Measurements from ENCODE around the gene ING5.

Gene ING5

DNA sequence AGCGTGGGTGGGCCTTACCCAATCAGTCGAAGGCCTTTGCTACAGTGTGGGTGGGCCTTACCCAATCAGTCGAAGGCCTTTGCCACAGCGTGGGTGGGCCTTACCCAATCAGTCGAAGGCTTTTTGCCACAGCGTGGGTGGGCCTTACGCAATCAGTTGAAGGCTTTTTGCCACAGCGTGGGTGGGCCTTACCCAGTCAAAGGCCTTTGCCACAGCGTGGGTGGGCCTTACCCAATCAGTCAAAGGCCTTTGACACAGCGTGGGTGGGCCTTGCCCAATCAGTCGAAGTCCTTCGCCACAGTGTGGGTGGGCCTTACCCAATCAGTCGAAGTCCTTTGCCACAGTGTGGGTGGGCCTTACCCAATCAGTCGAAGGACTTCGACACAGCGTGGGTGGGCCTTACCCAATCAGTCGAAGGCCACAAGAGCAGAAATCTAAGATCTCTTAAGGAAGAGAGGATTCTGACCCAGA, 58.5 kb downstream of the ING5 start:
- no peak for DNase-seq (ENCODE audit: low read depth in 2 of 2)

- no peak for DNase-seq (ENCODE audit: low read depth in 2 of 2)
Measured at GRCh38 chr2:241762321-241762932, 60.6 kb downstream of the ING5 start.

- peak in 1 of 2 donors; percentile 25 for DNase-seq (ENCODE audit: low read depth in 2 of 2)
Measured at GRCh38 chr2:241762933-241763369, 61.1 kb downstream of the ING5 start.

GRCh38 chr2:241763551-241764274, 61.9 kb downstream of the ING5 start:
- DNase-seq (ENCODE audit: low read depth in 2 of 2): no peak

DNA sequence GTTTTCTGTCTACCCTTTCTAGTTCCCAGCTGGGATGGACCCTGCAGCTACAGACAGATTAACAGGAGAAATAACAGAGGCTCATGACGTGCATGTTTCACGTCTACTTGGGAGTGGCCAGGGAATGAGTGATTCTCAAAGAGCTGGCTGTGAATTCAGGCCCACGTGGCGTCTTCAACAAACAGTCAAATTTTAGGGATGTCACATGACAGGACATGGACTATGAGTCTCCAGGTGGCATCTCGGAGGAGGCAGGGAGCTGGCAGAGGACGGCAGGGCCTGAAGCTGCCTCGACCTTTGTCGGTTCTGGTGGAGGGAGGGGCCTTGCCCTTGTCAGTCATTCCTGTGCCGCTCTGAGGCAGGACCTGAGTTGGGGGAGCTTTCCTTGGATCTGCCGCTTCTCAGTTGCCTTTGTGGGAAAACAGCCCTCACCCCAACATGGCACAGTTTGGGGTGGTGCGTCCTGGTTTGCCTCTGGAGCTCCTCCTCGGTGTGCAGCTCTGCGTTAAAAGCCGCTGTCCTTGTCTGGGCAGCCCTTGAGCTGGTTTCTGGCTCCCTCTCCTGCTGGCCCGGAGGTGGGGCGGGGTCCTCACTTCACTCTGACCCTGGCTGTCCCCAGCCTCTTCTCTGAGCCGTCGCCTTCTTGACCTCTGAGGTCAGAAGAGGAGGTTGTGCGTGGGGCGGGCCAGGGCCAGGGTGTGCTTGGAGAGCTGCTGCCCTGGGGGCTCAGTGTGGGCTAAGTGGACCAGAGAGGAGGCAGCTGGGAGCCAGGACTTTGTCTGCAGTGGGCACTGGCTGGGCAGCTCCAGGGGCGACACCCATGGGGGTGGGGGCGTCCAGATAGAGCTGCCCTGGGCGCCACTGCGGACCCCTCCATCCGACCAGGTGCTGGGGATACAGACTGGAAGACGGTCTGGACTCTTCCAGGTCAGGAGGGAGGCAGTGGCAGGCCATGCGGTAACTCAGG, 62.7 kb downstream of the ING5 start:
- DNase-seq (ENCODE audit: low read depth in 2 of 2): no peak

GRCh38 chr2:241767464-241768250, 65.8 kb downstream of the ING5 start:
- no peak for DNase-seq (ENCODE audit: low read depth in 2 of 2)

GRCh38 chr2:241768251-241768711, 66.4 kb downstream of the ING5 start:
- DNase-seq (ENCODE audit: low read depth in 2 of 2): no peak

- DNase-seq (ENCODE audit: low read depth in 2 of 2): no peak
Measured at GRCh38 chr2:241768850-241769249, 67.0 kb downstream of the ING5 start.

DNA sequence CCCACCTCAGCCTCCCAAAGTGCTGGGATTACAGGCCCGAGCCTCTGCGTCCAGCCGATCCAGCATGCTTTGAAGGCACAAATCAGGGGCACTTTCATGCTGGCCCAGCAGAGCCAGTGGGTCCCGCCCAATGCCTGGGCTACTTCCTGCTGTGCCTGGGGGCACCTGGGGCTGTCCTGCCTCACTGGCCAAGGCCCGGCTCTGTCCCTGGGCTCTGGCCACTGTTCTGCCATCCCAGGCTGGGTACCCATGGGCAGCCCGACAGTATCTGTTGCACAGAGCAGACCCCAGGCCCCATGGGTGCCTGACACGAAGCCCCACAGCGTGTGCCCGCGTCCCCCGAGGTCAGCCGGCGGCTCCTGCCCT, 68.0 kb downstream of the ING5 start:
- DNase-seq (ENCODE audit: low read depth in 2 of 2): no peak

DNA sequence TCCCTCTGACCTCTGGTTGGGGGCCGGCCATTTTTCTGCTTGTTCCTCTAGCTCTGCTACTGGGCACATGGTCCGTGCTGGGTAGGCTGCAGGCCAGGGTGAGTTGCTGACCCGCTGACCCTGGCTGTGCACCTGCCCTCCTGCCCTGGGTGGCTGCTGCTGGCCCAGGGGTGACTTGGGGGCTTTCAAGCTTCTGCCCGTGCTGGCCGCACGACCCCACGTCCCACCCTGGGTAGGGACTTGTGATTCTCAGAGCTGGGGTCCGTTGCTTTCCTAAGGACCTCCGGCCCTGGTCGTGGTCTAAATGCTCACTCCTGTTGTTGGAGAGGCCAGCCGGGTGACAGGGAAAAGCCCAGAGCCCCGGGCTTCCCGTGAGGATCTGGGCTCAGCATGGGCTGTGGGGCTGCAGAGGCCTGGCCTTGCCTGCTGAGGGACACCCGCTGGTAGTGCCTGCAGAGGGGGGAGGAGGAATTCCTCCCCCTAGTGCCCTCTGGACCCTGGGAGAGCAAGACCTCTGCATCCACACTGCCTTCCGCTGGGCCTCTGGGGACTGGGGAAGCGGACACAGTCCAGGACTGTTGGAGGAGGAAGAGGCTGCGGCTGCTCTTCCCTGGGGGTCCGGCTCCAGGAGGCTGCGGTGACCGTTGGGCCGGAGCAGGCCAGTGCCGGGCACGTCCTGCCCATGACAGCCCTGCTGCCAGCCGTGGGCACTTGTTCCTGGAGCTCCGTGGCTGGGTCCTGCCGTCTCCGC, 68.5 kb downstream of the ING5 start:
- DNase-seq (ENCODE audit: low read depth in 2 of 2): no peak

DNA sequence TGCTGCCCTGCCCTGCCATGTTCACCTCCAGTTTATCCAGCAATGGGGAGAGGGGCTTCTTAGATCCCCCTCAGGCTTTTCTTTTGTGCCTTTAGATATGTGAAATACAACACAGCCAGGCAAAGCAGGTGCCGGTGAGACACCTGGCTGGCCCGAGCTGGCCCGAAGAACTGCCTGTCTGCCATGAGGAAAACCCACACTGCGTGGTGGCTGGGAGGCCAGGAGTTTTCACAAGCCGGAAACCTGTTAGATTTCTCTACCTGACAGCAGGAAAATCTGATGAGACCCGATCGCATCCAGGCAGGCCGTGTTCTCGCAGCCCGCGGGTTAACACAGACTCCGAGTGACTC, 69.1 kb downstream of the ING5 start:
- DNase-seq (ENCODE audit: low read depth in 2 of 2): no peak

- no peak for DNase-seq (ENCODE audit: low read depth in 2 of 2)
Measured at GRCh38 chr2:241771286-241772062, 69.6 kb downstream of the ING5 start.

GRCh38 chr2:241772063-241772499, 70.2 kb downstream of the ING5 start:
- DNase-seq (ENCODE audit: low read depth in 2 of 2): no peak

DNA sequence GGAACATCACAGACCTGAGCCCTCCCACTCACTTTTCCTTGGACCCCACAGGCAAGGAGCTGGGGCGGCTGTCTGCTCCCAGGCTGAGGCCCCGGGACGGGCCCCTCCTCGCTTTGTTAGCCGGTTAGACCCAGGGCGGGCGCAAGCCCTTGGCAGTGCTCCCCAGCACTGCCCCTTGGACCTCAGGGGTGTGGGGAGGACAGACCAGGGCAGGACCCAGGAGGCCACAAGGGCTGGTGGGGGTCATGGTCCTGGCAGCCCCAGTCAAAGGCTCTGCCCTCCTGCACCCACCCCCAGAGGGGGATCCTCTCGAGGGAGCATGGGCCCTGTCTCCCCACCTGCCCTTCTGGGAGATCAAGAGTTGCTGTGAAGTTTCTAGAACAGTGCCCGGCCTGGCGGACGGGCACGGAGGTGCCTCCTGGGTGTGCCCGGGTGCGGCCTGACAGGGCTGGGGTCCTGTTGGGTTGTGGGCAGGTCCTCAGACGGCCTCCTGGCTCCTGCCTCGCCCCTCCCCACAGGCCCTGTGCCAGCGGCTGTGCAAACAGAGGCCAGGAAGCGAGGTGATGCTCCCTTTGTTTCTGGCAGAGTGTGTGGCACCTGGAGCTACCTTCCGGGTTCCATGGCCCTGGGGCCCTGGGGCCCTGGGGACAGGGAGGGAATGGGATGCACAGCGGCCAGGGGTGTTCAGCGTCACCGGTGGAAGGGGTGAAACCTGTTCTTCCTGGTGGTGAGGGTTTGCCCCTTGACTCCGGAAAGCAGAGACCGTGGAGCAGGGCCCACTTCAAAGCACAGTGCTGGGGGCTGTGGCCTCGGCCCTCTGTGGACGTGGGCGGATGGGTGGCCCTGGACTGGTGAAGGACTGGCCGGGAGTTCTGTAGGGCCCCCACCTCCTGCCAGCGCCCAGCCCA, 71.9 kb downstream of the ING5 start:
- no peak for DNase-seq (ENCODE audit: low read depth in 2 of 2)

- no peak for DNase-seq (ENCODE audit: low read depth in 2 of 2)
Measured at GRCh38 chr2:241774419-241775222, 72.8 kb downstream of the ING5 start.

- no peak for DNase-seq (ENCODE audit: low read depth in 2 of 2)
Measured at GRCh38 chr2:241775223-241776177, 73.7 kb downstream of the ING5 start.

All from stimulated activated CD4-positive, alpha-beta T cell treated with anti-CD3 and anti-CD28 coated beads, Interleukin-1b, Interleukin-23, amount 100 ng/mL, for 4 hours (primary cell).